Prostate gland (tissue), 2 donors: ENCODE data around the gene KIAA0753.
A peak's percentile ranks its signal among the peaks of the same experiment; 100 is the strongest.

ENCODE experiments used
- CTCF ChIP-seq, 4 experiments: fragments of 200-600 bp in 2 of 4; fragments of 450-650 bp in 2 of 4; sonication (generic) in 2 of 4; IDR thresholded peaks; 1 replicate in 3 of 4; 2 replicates in 1 of 4; pipeline ENCODE4 v1.5.1; 2016 to 2019; ENCODE audit warnings: antibody characterized with exemption in 4 of 4, mild to moderate bottlenecking in 2 of 4, moderate library complexity in 2 of 4
- POLR2AphosphoS5 ChIP-seq: sonication (generic); formaldehyde crosslinking; IDR thresholded peaks from one replicate; pipeline ENCODE4 v1.6.1; 2017; ENCODE audit warnings: antibody characterized with exemption

DNA sequence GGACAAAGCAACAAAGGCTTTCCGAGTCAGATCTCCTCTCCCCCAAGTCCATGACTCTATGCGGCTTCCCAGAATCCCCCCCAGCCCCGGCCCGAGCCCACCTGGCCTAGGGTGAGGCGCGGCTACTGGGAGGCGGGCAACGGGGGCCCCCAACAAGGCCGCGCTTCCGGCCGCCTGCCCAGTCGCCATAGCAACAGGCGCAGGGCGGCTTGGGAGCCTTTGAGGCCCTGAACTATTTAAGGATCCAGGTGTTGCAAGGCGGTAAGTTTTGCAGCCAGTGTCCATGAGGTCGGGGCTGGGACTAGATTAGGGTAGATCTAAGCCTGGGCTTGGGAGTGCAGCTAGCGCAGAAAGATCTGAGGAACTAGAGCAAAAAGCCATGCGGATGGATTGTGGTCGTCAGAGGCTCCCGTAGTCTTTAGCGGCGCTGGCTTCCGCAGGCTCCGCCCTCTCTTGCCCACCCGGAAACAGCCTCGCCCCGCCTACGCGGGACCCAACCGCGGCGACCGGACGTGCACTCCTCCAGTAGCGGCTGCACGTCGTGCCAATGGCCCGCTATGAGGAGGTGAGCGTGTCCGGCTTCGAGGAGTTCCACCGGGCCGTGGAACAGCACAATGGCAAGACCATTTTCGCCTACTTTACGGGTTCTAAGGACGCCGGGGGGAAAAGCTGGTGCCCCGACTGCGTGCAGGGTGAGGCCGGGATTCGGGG, at the start of gene KIAA0753, which contains the start of gene TXNDC17:
- TF ChIP-seq CTCF (IDR thresholded peaks at IDR 0.05) (peak in 1 of 4 experiments; percentile 9), POLR2AphosphoS5 (peak; percentile 92)
